ENCODE measurements around the gene SOAT2. TPM values are rescaled to one million over a fixed set of nuclear protein-coding genes. Genes with fewer than 3 reads are reported as not detected.

The SOAT2 gene
- total and polyA plus RNA-seq, 2 of the 4 experiments (the other 2 are of a cell fraction): 0.18 to 0.39 TPM

DNA sequence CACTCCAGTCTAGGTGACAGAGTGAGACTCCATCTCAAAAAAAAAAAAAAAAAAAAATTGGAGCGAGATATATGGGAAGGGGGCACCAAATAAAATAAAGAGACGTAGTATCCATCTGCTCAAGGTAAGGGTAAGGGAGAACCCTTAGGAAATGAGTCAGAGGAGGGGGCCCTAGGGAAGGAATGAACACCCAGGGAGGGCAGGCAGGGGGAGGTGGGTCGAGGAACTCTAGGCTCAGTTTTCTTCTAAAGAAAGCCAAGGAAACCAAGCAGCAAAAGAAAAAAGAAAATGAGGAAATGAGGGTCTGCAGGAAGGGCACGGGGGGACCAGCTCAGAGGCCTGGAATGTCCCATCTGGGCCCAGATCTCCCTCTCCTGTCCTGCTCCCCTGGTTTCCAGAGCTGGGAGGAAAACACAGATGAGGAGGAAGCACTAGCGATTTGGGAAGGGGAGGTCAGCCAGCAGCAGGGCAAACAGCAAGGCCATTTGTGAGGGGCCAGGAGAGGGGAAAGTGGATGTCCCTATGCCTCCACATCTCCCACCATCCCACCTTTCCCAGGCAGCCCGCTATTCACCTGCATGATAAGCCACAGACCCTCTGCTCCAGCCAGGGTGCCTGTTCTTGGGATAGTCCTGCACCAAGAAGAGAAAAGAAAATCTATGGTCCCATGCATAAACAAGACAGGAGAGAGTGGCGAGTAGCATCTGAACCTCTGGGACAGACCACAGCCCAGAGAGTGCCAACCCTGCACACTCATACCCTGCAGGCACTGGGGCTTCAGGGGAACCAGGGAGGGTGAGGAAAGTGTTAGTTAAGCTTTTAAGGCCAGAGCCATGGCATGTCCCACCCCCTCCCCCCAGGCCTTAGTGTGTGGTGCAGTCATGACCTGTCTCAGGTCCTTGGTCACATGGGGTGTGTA, 36.0 kb upstream of the SOAT2 start:
- H3K9ac ChIP-seq (ENCODE audit: low read depth, low read length): peak overlapping the region; percentile 28; the same call in 1 of the 2 replicates
- H2BK15ac ChIP-seq (ENCODE audit: low read depth, low read length): peak overlapping the region; percentile 37; the same call in 1 of the 3 replicates
- dilution Hi-C loops (cut with HindIII; ENCODE audit: low sequenced_read_pairs, unreplicated experiment) (no loop called here), intact Hi-C loops (cut with micrococcal nuclease) (no loop called here), in situ Hi-C loops (cut with MboI; ENCODE audit: low sequenced_read_pairs) (loop anchor here (5.0 kb wide), 1 partner anchor 120 kb away; no protein-coding TSS in a partner anchor)
- BruUV-seq (replicated peaks): no TSS peak
- H3K27me3 ChIP-seq (ENCODE audit: control insufficient read depth, insufficient read depth, low read length): no peaks in the 10 kb centered on the region
- H3K4ac ChIP-seq (ENCODE audit: low read depth, low read length): peak overlapping the region; percentile 75
- peak overlapping the region; percentile 28 for H3K27ac ChIP-seq (ENCODE audit: insufficient read depth, low read length)
- ATAC-seq (ENCODE audit: low read depth) (no peak), DNase-seq (no peak)
- 0 out of 2 replicates have a peak overlapping the region, but pooled peaks have one; percentile 33 for H2BK20ac ChIP-seq (ENCODE audit: low read depth, low read length)
- 100% methylated on average over 1 of the region's 7 CpGs; no CpG with 5 or more reads in 1 of the 2 experiments for WGBS, 2 experiments (ENCODE audit: extremely low coverage in 2 of 2, insufficient read length in 1 of 2)
- no peak overlapping the region for H3K56ac ChIP-seq (ENCODE audit: extremely low read depth, insufficient read depth, low read length)
- no peak overlapping the region for H3K4me3 ChIP-seq (ENCODE audit: insufficient read depth, low read depth, low read length)
- H3K79me1 ChIP-seq (ENCODE audit: low read depth in 1 of 2, low read length in 2 of 2): peaks cover 12 to 60% of the 10 kb centered on the region in 2 experiments; a peak in 3 of 4 replicates
- peaks cover 36% of the 10 kb centered on the region for H3K4me1 ChIP-seq (ENCODE audit: control insufficient read depth, insufficient read depth, low read length)
- ChIA-PET CTCF (interaction anchor here (1.0 to 1.7 kb wide), 2 partner anchors 93 to 146 kb away, joined by 3 to 11 read pairs; no protein-coding TSS in a partner anchor), POLR2A (ENCODE audit: unreplicated experiment) (interaction anchor here (1.4 kb wide), 1 partner anchor 14 kb away, joined by 5 read pairs; no protein-coding TSS in a partner anchor)
- peak overlapping the region; percentile 65 for H2BK120ac ChIP-seq (ENCODE audit: low read depth, low read length)
- H2AFZ ChIP-seq (replicated peaks; ENCODE audit: low read length, poor library complexity): peak overlapping the region; percentile 69
- peaks cover 35% of the 10 kb centered on the region for H3K36me3 ChIP-seq (ENCODE audit: control insufficient read depth, insufficient read depth, low read length)
- H3K4me2 ChIP-seq (ENCODE audit: low read depth, low read length): no peak overlapping the region
- H2AK5ac ChIP-seq (ENCODE audit: low read depth, low read length): peak overlapping the region; percentile 79
- H2AK9ac ChIP-seq (replicated peaks; ENCODE audit: low read depth, low read length, poor library complexity): peak overlapping the region; percentile 93
- H4K8ac ChIP-seq (ENCODE audit: low read depth in 2 of 2, low read length in 2 of 2): peak overlapping the region in 1 of 2 experiments; percentile 58; a peak in 2 of 4 replicates
- peak overlapping the region; percentile 74; the same call in 1 of the 2 replicates for H3K23ac ChIP-seq (ENCODE audit: low read depth, low read length)
- H4K5ac ChIP-seq (ENCODE audit: low read depth, low read length): no peak overlapping the region; the same call in 1 of the 2 replicates
- peak overlapping the region; percentile 7 for H2BK5ac ChIP-seq (ENCODE audit: low read depth, low read length, poor library complexity, severe bottlenecking)
- H3K18ac ChIP-seq (ENCODE audit: low read depth, low read length): no peak overlapping the region
- peaks cover 9% of the 10 kb centered on the region for H4K20me1 ChIP-seq (ENCODE audit: insufficient read depth, low read length)
- H3K9me3 ChIP-seq (ENCODE audit: control insufficient read depth, insufficient read depth, low read length): no peaks in the 10 kb centered on the region
- peak overlapping the region; percentile 78 for H3K14ac ChIP-seq (replicated peaks; ENCODE audit: low read depth, low read length)
- peak overlapping the region; percentile 62; the same call in 1 of the 2 replicates for H4K91ac ChIP-seq (ENCODE audit: insufficient read depth, low read depth, low read length)
- H3K9me1 ChIP-seq (ENCODE audit: insufficient read depth, low read length): peaks cover 13% of the 10 kb centered on the region
- TF ChIP-seq, protein P1, sequence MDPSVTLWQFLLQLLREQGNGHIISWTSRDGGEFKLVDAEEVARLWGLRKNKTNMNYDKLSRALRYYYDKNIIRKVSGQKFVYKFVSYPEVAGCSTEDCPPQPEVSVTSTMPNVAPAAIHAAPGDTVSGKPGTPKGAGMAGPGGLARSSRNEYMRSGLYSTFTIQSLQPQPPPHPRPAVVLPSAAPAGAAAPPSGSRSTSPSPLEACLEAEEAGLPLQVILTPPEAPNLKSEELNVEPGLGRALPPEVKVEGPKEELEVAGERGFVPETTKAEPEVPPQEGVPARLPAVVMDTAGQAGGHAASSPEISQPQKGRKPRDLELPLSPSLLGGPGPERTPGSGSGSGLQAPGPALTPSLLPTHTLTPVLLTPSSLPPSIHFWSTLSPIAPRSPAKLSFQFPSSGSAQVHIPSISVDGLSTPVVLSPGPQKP (IDR thresholded peaks at IDR 0.05; ENCODE audit: borderline replicate concordance, low read depth, low read length): no peak
- TF ChIP-seq MAFK (IDR thresholded peaks at IDR 0.05; ENCODE audit: low read depth, low read length) (no peak), BHLHE40 (IDR thresholded peaks at IDR 0.05; ENCODE audit: low read depth, low read length) (no peak), FOS (IDR thresholded peaks at IDR 0.05; ENCODE audit: low read depth, low read length) (no peak), POLR2A (IDR thresholded peaks at IDR 0.05; ENCODE audit: low read depth, low read length) (no peak), RCOR1 (IDR thresholded peaks at IDR 0.05; ENCODE audit: insufficient replicate concordance, low read length) (no peak), USF2 (IDR thresholded peaks at IDR 0.05; ENCODE audit: low read depth, low read length) (no peak; the same call in 1 of the 2 replicates), RFX5 (IDR thresholded peaks at IDR 0.05; ENCODE audit: low read depth, low read length) (no peak), CHD1 (IDR thresholded peaks at IDR 0.05; ENCODE audit: low read depth, low read length) (no peak), RAD21 (IDR thresholded peaks at IDR 0.05; ENCODE audit: low read length) (no peak), CTCF (conservative IDR thresholded peaks at IDR 0.05; ENCODE audit: low read depth, low read length) (no peak), MXI1 (IDR thresholded peaks at IDR 0.05; ENCODE audit: borderline replicate concordance, low read depth, low read length) (no peak), SMC3 (IDR thresholded peaks at IDR 0.05; ENCODE audit: low read depth, low read length) (no peak)
